GM12865 (cell line): ENCODE results near the gene GABBR2.

Experiments
- DNase-seq: peaks from one replicate; pipeline ENCODE4 v3.0.0; 2010; ENCODE audit warnings: low read depth
- H3K4me3 ChIP-seq: 2 replicates; pipeline ENCODE4 v1.5.1; 2011; ENCODE audit warnings: mild to moderate bottlenecking, low read depth, low read length, control low read depth
- CTCF ChIP-seq: IDR thresholded peaks from 2 replicates; pipeline ENCODE4 v1.5.1; 2011; ENCODE audit warnings: low read length, control low read depth, low read depth, inconsistent platforms; ENCODE audit not compliant: insufficient read depth; ENCODE audit errors: missing control alignments

The GABBR2 gene

GRCh38 chr9:98743818-98744611 lies 35.3 kb upstream of the GABBR2 start:
- no peak for DNase-seq
- no peak for TF ChIP-seq CTCF

GRCh38 chr9:98743329-98743728 lies 34.6 kb upstream of the GABBR2 start:
- no peak for DNase-seq
- no peak for TF ChIP-seq CTCF
- H3K4me3 ChIP-seq, result no peak overlapping the region

More at GRCh38 chr9:98743818-98744611, 35.3 kb upstream of the GABBR2 start:
- H3K4me3 ChIP-seq, result no peak overlapping the region

- no peak for DNase-seq
- H3K4me3 ChIP-seq, result no peak overlapping the region
- TF ChIP-seq CTCF, result no peak
Observed at GRCh38 chr9:98742325-98743280, 33.9 kb upstream of the GABBR2 start.

- TF ChIP-seq CTCF, result no peak
- H3K4me3 ChIP-seq, result no peak overlapping the region
- no peak for DNase-seq
Observed at GRCh38 chr9:98740226-98740881, 31.6 kb upstream of the GABBR2 start.

- TF ChIP-seq CTCF, result no peak
- H3K4me3 ChIP-seq, result no peak overlapping the region
- DNase-seq, result no peak
Observed at GRCh38 chr9:98738741-98739140, 30.0 kb upstream of the GABBR2 start.

GRCh38 chr9:98736226-98736625 lies 27.5 kb upstream of the GABBR2 start:
- no peak for DNase-seq

More at GRCh38 chr9:98736226-98736625, 27.5 kb upstream of the GABBR2 start:
- no peak for TF ChIP-seq CTCF
- no peak overlapping the region for H3K4me3 ChIP-seq
